HEK293 (cell line): ENCODE data around the gene TEKT5.

ENCODE experiments used
- BCL11B ChIP-seq: fragments of 450-650 bp; formaldehyde crosslinking; IDR thresholded peaks from 2 replicates; pipeline ENCODE4 v1.5.1; 2016; ENCODE audit warnings: low read depth, missing biosample characterization, missing genetic modification characterization
- EGR2 ChIP-seq: fragments of 450-650 bp; formaldehyde crosslinking; IDR thresholded peaks from 2 replicates; pipeline ENCODE4 v1.5.1; 2016; ENCODE audit warnings: low read depth, missing biosample characterization, missing genetic modification characterization
- KLF1 ChIP-seq: fragments of 450-650 bp; formaldehyde crosslinking; IDR thresholded peaks from 2 replicates; pipeline ENCODE4 v1.5.1; 2016; ENCODE audit warnings: missing biosample characterization, missing genetic modification characterization
- KLF7 ChIP-seq: fragments of 450-650 bp; formaldehyde crosslinking; IDR thresholded peaks from 2 replicates; pipeline ENCODE4 v1.5.1; 2016; ENCODE audit warnings: missing biosample characterization, missing genetic modification characterization, borderline replicate concordance
- OVOL3 ChIP-seq: fragments of 450-650 bp; formaldehyde crosslinking; IDR thresholded peaks from 2 replicates; pipeline ENCODE4 v1.5.1; 2016; ENCODE audit warnings: missing biosample characterization, missing genetic modification characterization
- SCRT2 ChIP-seq: fragments of 450-650 bp; formaldehyde crosslinking; IDR thresholded peaks from 2 replicates; pipeline ENCODE4 v1.5.1; 2016; ENCODE audit warnings: missing biosample characterization, missing genetic modification characterization
- SP3 ChIP-seq: fragments of 450-650 bp; formaldehyde crosslinking; IDR thresholded peaks from 2 replicates; pipeline ENCODE4 v1.5.1; 2016; ENCODE audit warnings: missing biosample characterization, missing genetic modification characterization
- ZBTB8A ChIP-seq: fragments of 450-650 bp; formaldehyde crosslinking; IDR thresholded peaks from 2 replicates; pipeline ENCODE4 v1.5.1; 2016; ENCODE audit warnings: missing biosample characterization, missing genetic modification characterization
- ZEB2 ChIP-seq: fragments of 450-650 bp; formaldehyde crosslinking; IDR thresholded peaks from 2 replicates; pipeline ENCODE4 v1.5.1; 2016; ENCODE audit warnings: missing biosample characterization, missing genetic modification characterization
- ZFP37 ChIP-seq: fragments of 450-650 bp; formaldehyde crosslinking; IDR thresholded peaks from 2 replicates; pipeline ENCODE4 v1.5.1; 2016; ENCODE audit warnings: missing biosample characterization, missing genetic modification characterization
- ZFP69B ChIP-seq: fragments of 450-650 bp; formaldehyde crosslinking; IDR thresholded peaks from 2 replicates; pipeline ENCODE4 v1.5.1; 2016; ENCODE audit warnings: missing biosample characterization, missing genetic modification characterization
- ZNF2 ChIP-seq: fragments of 450-650 bp; formaldehyde crosslinking; IDR thresholded peaks from 2 replicates; pipeline ENCODE4 v1.5.1; 2016; ENCODE audit warnings: missing biosample characterization, missing genetic modification characterization
- ZNF202 ChIP-seq: fragments of 450-650 bp; formaldehyde crosslinking; IDR thresholded peaks from 2 replicates; pipeline ENCODE4 v1.5.1; 2016; ENCODE audit warnings: missing biosample characterization, missing genetic modification characterization, borderline replicate concordance
- ZNF292 ChIP-seq: fragments of 450-650 bp; formaldehyde crosslinking; IDR thresholded peaks from 2 replicates; pipeline ENCODE4 v1.5.1; 2016; ENCODE audit warnings: low read depth, missing biosample characterization, missing genetic modification characterization, borderline replicate concordance
- ZNF37A ChIP-seq: fragments of 450-650 bp; IDR thresholded peaks from 2 replicates; pipeline ENCODE4 v1.5.1; 2018; ENCODE audit warnings: missing biosample characterization, missing genetic modification characterization
- ZNF426 ChIP-seq: fragments of 450-650 bp; formaldehyde crosslinking; IDR thresholded peaks from 2 replicates; pipeline ENCODE4 v1.5.1; 2017; ENCODE audit warnings: missing biosample characterization, missing genetic modification characterization, mild to moderate bottlenecking, inconsistent platforms, moderate library complexity
- ZNF473 ChIP-seq: fragments of 450-650 bp; formaldehyde crosslinking; IDR thresholded peaks from 2 replicates; pipeline ENCODE4 v1.5.1; 2017; ENCODE audit warnings: missing biosample characterization, missing genetic modification characterization
- ZNF629 ChIP-seq: fragments of 450-650 bp; formaldehyde crosslinking; IDR thresholded peaks from 2 replicates; pipeline ENCODE4 v1.5.1; 2017; ENCODE audit warnings: missing biosample characterization, missing genetic modification characterization
- ZNF658 ChIP-seq: fragments of 450-650 bp; formaldehyde crosslinking; IDR thresholded peaks from 2 replicates; pipeline ENCODE4; 2016; ENCODE audit warnings: missing biosample characterization, missing genetic modification characterization
- ZNF707 ChIP-seq: fragments of 450-650 bp; formaldehyde crosslinking; IDR thresholded peaks from 2 replicates; pipeline ENCODE4 v1.5.1; 2016; ENCODE audit warnings: missing biosample characterization, missing genetic modification characterization
- ZNF76 ChIP-seq: fragments of 450-650 bp; formaldehyde crosslinking; IDR thresholded peaks from 2 replicates; pipeline ENCODE4; 2016; ENCODE audit warnings: low read depth, missing biosample characterization, missing genetic modification characterization, borderline replicate concordance
- ZNF792 ChIP-seq: fragments of 450-650 bp; formaldehyde crosslinking; IDR thresholded peaks from 2 replicates; pipeline ENCODE4 v1.5.1; 2016; ENCODE audit warnings: missing biosample characterization, missing genetic modification characterization
- ZNF837 ChIP-seq: fragments of 450-650 bp; formaldehyde crosslinking; IDR thresholded peaks from 2 replicates; pipeline ENCODE4 v1.5.1; 2016; ENCODE audit warnings: missing biosample characterization, missing genetic modification characterization
- ZXDB ChIP-seq: fragments of 450-650 bp; formaldehyde crosslinking; IDR thresholded peaks from 2 replicates; pipeline ENCODE4 v1.5.1; 2016; ENCODE audit warnings: missing biosample characterization, missing genetic modification characterization
- TF ChIP-seq, protein P1 (sequence below): fragments of 450-650 bp; formaldehyde crosslinking; IDR thresholded peaks from 2 replicates; pipeline ENCODE4 v1.5.1; 2016; ENCODE audit warnings: missing biosample characterization, missing genetic modification characterization
- TF ChIP-seq, protein P2 (sequence below): fragments of 450-650 bp; formaldehyde crosslinking; conservative IDR thresholded peaks from 2 replicates; pipeline ENCODE4 v1.5.1; 2016; ENCODE audit warnings: low read depth, missing biosample characterization, missing genetic modification characterization
- TF ChIP-seq, protein P3 (sequence below): fragments of 450-650 bp; formaldehyde crosslinking; IDR thresholded peaks from 2 replicates; pipeline ENCODE4 v1.5.1; 2016; ENCODE audit warnings: missing biosample characterization, missing genetic modification characterization
- TF ChIP-seq, protein P4 (sequence below): fragments of 450-650 bp; formaldehyde crosslinking; IDR thresholded peaks from 2 replicates; pipeline ENCODE4 v1.5.1; 2016; ENCODE audit warnings: missing biosample characterization, missing genetic modification characterization
- TF ChIP-seq, protein P5 (sequence below): fragments of 450-650 bp; formaldehyde crosslinking; optimal IDR thresholded peaks from 2 replicates; pipeline ENCODE3; 2016; ENCODE audit warnings: missing biosample characterization, mild to moderate bottlenecking, missing genetic modification characterization

Gene TEKT5

DNA sequence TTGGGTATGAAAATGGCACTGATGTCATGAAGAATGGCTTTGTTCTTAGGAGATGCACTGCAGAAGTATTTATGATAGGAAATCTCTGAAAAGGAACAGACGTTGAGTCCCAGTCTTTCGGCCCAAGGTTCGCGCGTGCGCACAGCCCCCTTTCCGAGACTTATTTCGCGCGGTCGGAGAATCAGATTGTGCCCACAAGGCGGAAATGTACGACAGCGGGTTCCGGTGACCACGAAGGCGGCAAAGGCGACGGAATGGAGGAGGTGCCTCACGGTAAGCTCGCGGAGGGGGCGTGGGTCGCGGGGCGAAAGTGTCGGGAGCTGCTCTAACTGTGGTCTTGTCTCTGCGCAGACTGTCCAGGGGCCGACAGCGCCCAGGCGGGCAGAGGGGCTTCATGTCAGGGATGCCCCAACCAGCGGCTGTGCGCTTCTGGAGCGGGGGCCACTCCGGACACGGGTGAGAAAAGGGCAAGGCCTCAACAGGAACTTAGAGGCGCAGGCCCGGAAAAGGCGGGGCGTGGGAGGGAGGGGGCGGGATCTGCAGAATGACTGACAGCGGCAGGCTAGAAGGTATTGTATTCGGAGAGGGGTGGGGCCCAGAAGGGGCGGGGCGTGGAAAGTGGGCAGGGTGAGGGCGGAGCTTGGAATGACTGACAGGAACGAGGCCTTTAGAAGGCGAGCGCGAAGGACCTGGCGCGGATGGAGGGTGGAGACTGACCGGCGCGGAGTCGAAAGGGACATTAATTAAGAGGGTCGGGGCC lies 49.1 kb upstream of the TEKT5 start, which contains the start of gene NUBP1 (continued):
- TF ChIP-seq, protein P1, sequence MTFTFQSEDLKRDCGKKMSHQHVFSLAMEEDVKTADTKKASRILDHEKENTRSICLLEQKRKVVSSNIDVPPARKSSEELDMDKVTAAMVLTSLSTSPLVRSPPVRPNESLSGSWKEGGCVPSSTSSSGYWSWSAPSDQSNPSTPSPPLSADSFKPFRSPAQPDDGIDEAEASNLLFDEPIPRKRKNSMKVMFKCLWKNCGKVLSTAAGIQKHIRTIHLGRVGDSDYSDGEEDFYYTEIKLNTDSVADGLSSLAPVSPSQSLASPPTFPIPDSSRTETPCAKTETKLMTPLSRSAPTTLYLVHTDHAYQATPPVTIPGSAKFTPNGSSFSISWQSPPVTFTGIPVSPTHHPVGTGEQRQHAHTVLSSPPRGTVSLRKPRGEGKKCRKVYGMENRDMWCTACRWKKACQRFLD (tag by site-specific recombination), result no peak
- no peak for TF ChIP-seq ZNF837
- peak; percentile 99 for TF ChIP-seq BCL11B
- TF ChIP-seq EGR2, result peak; percentile 92
- no peak for TF ChIP-seq ZNF292 (tag by site-specific recombination)
- peak; percentile 62 for TF ChIP-seq KLF1 (tag by site-specific recombination)
- TF ChIP-seq ZNF792, result no peak
- TF ChIP-seq ZXDB (tag by site-specific recombination), result peak; percentile 96
- TF ChIP-seq SP3 (tag by site-specific recombination), result peak; percentile 99
- TF ChIP-seq, protein P2, sequence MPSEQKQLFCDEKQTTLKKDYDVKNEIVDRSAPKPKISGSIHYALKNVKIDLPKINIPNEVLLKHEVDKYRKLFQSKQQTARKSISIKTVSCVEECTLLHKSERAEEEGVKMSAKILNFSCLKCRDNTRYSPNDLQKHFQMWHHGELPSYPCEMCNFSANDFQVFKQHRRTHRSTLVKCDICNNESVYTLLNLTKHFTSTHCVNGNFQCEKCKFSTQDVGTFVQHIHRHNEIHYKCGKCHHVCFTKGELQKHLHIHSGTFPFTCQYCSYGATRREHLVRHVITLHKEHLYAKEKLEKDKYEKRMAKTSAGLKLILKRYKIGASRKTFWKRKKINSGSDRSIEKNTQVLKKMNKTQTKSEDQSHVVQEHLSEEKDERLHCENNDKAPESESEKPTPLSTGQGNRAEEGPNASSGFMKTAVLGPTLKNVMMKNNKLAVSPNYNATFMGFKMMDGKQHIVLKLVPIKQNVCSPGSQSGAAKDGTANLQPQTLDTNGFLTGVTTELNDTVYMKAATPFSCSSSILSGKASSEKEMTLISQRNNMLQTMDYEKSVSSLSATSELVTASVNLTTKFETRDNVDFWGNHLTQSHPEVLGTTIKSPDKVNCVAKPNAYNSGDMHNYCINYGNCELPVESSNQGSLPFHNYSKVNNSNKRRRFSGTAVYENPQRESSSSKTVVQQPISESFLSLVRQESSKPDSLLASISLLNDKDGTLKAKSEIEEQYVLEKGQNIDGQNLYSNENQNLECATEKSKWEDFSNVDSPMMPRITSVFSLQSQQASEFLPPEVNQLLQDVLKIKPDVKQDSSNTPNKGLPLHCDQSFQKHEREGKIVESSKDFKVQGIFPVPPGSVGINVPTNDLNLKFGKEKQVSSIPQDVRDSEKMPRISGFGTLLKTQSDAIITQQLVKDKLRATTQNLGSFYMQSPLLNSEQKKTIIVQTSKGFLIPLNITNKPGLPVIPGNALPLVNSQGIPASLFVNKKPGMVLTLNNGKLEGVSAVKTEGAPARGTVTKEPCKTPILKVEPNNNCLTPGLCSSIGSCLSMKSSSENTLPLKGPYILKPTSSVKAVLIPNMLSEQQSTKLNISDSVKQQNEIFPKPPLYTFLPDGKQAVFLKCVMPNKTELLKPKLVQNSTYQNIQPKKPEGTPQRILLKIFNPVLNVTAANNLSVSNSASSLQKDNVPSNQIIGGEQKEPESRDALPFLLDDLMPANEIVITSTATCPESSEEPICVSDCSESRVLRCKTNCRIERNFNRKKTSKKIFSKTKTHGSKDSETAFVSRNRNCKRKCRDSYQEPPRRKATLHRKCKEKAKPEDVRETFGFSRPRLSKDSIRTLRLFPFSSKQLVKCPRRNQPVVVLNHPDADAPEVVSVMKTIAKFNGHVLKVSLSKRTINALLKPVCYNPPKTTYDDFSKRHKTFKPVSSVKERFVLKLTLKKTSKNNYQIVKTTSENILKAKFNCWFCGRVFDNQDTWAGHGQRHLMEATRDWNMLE (tag by site-specific recombination), result peak; percentile 88
- no peak for TF ChIP-seq ZNF37A (tag by site-specific recombination)
- TF ChIP-seq ZFP37, result peak; percentile 91
- peak; percentile 64 for TF ChIP-seq ZBTB8A (tag by site-specific recombination)
- peak; percentile 86; the same call in 1 of the 2 replicates for TF ChIP-seq KLF7 (tag by site-specific recombination)
- TF ChIP-seq ZFP69B (tag by site-specific recombination), result peak; percentile 77
- peak; percentile 51; the same call in 1 of the 2 replicates for TF ChIP-seq SCRT2 (tag by site-specific recombination)
- TF ChIP-seq, protein P3, sequence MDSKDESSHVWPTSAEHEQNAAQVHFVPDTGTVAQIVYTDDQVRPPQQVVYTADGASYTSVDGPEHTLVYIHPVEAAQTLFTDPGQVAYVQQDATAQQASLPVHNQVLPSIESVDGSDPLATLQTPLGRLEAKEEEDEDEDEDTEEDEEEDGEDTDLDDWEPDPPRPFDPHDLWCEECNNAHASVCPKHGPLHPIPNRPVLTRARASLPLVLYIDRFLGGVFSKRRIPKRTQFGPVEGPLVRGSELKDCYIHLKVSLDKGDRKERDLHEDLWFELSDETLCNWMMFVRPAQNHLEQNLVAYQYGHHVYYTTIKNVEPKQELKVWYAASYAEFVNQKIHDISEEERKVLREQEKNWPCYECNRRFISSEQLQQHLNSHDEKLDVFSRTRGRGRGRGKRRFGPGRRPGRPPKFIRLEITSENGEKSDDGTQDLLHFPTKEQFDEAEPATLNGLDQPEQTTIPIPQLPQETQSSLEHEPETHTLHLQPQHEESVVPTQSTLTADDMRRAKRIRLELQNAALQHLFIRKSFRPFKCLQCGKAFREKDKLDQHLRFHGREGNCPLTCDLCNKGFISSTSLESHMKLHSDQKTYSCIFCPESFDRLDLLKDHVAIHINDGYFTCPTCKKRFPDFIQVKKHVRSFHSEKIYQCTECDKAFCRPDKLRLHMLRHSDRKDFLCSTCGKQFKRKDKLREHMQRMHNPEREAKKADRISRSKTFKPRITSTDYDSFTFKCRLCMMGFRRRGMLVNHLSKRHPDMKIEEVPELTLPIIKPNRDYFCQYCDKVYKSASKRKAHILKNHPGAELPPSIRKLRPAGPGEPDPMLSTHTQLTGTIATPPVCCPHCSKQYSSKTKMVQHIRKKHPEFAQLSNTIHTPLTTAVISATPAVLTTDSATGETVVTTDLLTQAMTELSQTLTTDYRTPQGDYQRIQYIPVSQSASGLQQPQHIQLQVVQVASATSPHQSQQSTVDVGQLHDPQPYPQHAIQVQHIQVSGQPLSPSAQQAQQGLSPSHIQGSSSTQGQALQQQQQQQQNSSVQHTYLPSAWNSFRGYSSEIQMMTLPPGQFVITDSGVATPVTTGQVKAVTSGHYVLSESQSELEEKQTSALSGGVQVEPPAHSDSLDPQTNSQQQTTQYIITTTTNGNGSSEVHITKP (tag by site-specific recombination), result peak; percentile 72; the same call in 1 of the 2 replicates
- TF ChIP-seq, protein P4, sequence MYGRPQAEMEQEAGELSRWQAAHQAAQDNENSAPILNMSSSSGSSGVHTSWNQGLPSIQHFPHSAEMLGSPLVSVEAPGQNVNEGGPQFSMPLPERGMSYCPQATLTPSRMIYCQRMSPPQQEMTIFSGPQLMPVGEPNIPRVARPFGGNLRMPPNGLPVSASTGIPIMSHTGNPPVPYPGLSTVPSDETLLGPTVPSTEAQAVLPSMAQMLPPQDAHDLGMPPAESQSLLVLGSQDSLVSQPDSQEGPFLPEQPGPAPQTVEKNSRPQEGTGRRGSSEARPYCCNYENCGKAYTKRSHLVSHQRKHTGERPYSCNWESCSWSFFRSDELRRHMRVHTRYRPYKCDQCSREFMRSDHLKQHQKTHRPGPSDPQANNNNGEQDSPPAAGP (tag by site-specific recombination), result peak; percentile 93
- TF ChIP-seq, protein P5, sequence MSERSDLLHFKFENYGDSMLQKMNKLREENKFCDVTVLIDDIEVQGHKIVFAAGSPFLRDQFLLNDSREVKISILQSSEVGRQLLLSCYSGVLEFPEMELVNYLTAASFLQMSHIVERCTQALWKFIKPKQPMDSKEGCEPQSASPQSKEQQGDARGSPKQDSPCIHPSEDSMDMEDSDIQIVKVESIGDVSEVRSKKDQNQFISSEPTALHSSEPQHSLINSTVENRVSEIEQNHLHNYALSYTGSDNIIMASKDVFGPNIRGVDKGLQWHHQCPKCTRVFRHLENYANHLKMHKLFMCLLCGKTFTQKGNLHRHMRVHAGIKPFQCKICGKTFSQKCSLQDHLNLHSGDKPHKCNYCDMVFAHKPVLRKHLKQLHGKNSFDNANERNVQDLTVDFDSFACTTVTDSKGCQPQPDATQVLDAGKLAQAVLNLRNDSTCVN (tag by site-specific recombination), result peak; percentile 54
- peak; percentile 99 for TF ChIP-seq ZEB2
- no peak for TF ChIP-seq ZNF658 (tag by site-specific recombination)
- no peak for TF ChIP-seq ZNF707 (tag by site-specific recombination)
- TF ChIP-seq ZNF629, result peak; percentile 88
- no peak for TF ChIP-seq ZNF202 (tag by site-specific recombination)
- TF ChIP-seq ZNF2 (tag by site-specific recombination), result peak; percentile 94
- TF ChIP-seq ZNF473 (tag by site-specific recombination), result no peak
- no peak for TF ChIP-seq ZNF426
- peak; percentile 78 for TF ChIP-seq ZNF76 (tag by site-specific recombination)
- TF ChIP-seq OVOL3, result peak; percentile 40; the same call in 1 of the 2 replicates
